ENCODE data around the gene MMP28.

DNA sequence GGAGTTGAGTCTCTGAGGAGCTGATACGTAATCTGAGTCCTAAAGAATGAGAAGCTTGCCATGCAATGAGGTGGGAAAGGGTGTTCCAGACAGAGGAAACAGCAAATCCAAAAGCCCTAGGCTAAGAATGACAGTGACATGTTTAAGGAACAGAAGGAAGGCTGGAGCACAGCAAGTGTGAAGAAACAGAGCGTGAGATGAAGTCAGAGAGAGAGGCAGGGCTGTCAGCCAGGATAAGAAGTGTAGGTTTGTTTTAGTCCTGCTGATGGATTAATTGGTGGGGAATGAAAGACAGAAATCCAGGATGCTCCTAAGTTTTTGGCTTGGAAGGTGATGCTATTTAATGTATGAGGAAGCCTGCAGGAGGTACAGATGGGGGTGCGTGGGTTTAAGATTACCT is 14.5 kb downstream of the MMP28 start:
- TF ChIP-seq, protein P1, sequence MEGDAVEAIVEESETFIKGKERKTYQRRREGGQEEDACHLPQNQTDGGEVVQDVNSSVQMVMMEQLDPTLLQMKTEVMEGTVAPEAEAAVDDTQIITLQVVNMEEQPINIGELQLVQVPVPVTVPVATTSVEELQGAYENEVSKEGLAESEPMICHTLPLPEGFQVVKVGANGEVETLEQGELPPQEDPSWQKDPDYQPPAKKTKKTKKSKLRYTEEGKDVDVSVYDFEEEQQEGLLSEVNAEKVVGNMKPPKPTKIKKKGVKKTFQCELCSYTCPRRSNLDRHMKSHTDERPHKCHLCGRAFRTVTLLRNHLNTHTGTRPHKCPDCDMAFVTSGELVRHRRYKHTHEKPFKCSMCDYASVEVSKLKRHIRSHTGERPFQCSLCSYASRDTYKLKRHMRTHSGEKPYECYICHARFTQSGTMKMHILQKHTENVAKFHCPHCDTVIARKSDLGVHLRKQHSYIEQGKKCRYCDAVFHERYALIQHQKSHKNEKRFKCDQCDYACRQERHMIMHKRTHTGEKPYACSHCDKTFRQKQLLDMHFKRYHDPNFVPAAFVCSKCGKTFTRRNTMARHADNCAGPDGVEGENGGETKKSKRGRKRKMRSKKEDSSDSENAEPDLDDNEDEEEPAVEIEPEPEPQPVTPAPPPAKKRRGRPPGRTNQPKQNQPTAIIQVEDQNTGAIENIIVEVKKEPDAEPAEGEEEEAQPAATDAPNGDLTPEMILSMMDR (conservative IDR thresholded peaks at IDR 0.05), result no peak
- TF ChIP-seq EZH2 (IDR thresholded peaks at IDR 0.05; ENCODE audit: low read depth), result no peak
